AML-193 (cell line): Measurements from ENCODE around the gene GPR108.
A peak's percentile ranks its signal among the peaks of the same experiment; 100 is the strongest.

Experiments
- DNase-seq, 2 experiments: peaks; one replicate each; lab custom pipeline; 2025; lab: John Stamatoyannopoulos, UW

Gene GPR108

GRCh38 chr19:6737873-6738786, 750 bp upstream of the GPR108 start:
- DNase-seq: peak; percentile 64 to 68

- DNase-seq: no peak
Measured at GRCh38 chr19:6736917-6737283, 480 bp downstream of the GPR108 start.

GRCh38 chr19:6736169-6736916, 1.0 kb downstream of the GPR108 start:
- DNase-seq: peak; percentile 78 to 79

- no peak for DNase-seq
Measured at GRCh38 chr19:6735181-6735911, 2.0 kb downstream of the GPR108 start.

- no peak for DNase-seq
Measured at GRCh38 chr19:6734096-6734696, 3.2 kb downstream of the GPR108 start.

- no peak for DNase-seq
Measured at GRCh38 chr19:6733338-6734095, 3.9 kb downstream of the GPR108 start.

GRCh38 chr19:6732803-6733337, 4.5 kb downstream of the GPR108 start:
- no peak for DNase-seq

GRCh38 chr19:6731822-6732221, 5.6 kb downstream of the GPR108 start:
- DNase-seq: no peak

GRCh38 chr19:6730941-6731670, 6.3 kb downstream of the GPR108 start:
- no peak for DNase-seq

- DNase-seq: no peak
Measured at GRCh38 chr19:6730153-6730804, 7.1 kb downstream of the GPR108 start.

- DNase-seq: no peak
Measured at GRCh38 chr19:6729573-6730152, 7.7 kb downstream of the GPR108 start.

GRCh38 chr19:6728346-6728745, 9.0 kb downstream of the GPR108 start:
- peak; percentile 72 to 75 for DNase-seq

- DNase-seq: no peak
Measured at GRCh38 chr19:6725513-6726231, 11.7 kb downstream of the GPR108 start.

GRCh38 chr19:6724631-6725492, 12.5 kb downstream of the GPR108 start:
- DNase-seq: no peak

- DNase-seq: peak; percentile 37 to 41
Measured at GRCh38 chr19:6723738-6724137, 13.6 kb downstream of the GPR108 start.

GRCh38 chr19:6723108-6723618, 14.2 kb downstream of the GPR108 start:
- DNase-seq: no peak

- DNase-seq: peak in 1 of 2 experiments; percentile 45
Measured at GRCh38 chr19:6721773-6722172, 15.6 kb downstream of the GPR108 start.

- DNase-seq: no peak
Measured at GRCh38 chr19:6721138-6721474, 16.3 kb downstream of the GPR108 start.
